ENCODE results near the gene ELL.
A peak's percentile ranks its signal among the peaks of the same experiment; 100 is the strongest.

DNA sequence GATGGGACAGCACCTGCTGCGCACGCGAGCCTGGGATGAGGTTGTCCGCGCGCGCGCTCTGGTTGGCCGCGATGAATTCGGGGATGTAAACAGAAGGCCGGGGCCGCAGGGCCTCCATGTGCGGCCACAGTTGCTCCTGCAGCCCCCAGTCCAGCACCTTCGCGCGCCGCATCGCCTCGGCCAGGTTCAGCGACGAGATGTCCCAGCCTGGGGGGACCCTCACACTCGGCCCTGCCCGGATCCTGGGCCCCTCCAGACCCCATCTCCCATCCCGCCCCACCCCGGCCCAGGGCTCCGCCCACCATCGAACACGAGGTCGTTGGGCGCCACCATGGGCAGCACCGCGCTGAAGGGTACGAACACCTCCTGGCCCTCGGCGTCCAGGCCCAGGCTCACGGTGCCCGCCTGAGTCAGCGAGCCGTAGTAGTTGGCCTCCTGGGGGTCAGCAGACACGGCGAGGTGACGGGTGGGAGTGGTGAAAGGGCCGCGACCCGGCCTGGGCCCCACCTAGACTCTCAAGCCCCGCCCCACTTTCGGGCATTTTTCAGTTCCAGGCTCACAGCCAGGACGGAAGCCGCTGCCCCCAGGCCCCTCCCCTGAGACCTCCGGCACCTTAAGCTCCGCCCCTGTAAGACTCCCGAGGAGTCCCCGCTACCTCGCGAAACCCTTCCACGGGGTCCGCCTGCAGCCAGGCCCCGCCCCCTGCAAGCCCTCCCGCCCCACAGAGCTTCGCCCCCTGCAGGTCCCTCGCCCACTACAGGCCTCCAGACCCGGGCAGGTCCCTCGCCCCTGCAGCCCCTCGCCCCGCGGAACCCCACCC is 85.0 kb downstream of the ELL start:
- TF ChIP-seq, protein P1, sequence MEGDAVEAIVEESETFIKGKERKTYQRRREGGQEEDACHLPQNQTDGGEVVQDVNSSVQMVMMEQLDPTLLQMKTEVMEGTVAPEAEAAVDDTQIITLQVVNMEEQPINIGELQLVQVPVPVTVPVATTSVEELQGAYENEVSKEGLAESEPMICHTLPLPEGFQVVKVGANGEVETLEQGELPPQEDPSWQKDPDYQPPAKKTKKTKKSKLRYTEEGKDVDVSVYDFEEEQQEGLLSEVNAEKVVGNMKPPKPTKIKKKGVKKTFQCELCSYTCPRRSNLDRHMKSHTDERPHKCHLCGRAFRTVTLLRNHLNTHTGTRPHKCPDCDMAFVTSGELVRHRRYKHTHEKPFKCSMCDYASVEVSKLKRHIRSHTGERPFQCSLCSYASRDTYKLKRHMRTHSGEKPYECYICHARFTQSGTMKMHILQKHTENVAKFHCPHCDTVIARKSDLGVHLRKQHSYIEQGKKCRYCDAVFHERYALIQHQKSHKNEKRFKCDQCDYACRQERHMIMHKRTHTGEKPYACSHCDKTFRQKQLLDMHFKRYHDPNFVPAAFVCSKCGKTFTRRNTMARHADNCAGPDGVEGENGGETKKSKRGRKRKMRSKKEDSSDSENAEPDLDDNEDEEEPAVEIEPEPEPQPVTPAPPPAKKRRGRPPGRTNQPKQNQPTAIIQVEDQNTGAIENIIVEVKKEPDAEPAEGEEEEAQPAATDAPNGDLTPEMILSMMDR (IDR thresholded peaks at IDR 0.05) = no peak
- TF ChIP-seq, protein P2, sequence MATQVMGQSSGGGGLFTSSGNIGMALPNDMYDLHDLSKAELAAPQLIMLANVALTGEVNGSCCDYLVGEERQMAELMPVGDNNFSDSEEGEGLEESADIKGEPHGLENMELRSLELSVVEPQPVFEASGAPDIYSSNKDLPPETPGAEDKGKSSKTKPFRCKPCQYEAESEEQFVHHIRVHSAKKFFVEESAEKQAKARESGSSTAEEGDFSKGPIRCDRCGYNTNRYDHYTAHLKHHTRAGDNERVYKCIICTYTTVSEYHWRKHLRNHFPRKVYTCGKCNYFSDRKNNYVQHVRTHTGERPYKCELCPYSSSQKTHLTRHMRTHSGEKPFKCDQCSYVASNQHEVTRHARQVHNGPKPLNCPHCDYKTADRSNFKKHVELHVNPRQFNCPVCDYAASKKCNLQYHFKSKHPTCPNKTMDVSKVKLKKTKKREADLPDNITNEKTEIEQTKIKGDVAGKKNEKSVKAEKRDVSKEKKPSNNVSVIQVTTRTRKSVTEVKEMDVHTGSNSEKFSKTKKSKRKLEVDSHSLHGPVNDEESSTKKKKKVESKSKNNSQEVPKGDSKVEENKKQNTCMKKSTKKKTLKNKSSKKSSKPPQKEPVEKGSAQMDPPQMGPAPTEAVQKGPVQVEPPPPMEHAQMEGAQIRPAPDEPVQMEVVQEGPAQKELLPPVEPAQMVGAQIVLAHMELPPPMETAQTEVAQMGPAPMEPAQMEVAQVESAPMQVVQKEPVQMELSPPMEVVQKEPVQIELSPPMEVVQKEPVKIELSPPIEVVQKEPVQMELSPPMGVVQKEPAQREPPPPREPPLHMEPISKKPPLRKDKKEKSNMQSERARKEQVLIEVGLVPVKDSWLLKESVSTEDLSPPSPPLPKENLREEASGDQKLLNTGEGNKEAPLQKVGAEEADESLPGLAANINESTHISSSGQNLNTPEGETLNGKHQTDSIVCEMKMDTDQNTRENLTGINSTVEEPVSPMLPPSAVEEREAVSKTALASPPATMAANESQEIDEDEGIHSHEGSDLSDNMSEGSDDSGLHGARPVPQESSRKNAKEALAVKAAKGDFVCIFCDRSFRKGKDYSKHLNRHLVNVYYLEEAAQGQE (IDR thresholded peaks at IDR 0.05; ENCODE audit: insufficient read depth in 1 of 2, low read depth in 2 of 2, low read length in 1 of 2) = no peak
- peak; percentile 61 for TF ChIP-seq POLR2AphosphoS5 (IDR thresholded peaks at IDR 0.05; ENCODE audit: low read depth, low read length)
